Lower leg skin (tissue), 3 donors: ENCODE results near the gene PPP1R12B.

ENCODE experiments used
- POLR2A ChIP-seq, 2 donors: fragments of 450-650 bp; IDR thresholded peaks; one replicate each; pipeline ENCODE4 v1.6.1; 2016 to 2017; ENCODE audit warnings: antibody characterized with exemption in 2 of 2, mild to moderate bottlenecking in 1 of 2, moderate library complexity in 1 of 2
- TF ChIP-seq, protein P1 (sequence below), 3 donors: fragments of 450-650 bp; IDR thresholded peaks; one replicate each; pipeline ENCODE4 v1.5.1; 2016; ENCODE audit warnings: antibody characterized with exemption in 3 of 3, mild to moderate bottlenecking in 3 of 3, moderate library complexity in 2 of 3

- no peak for TF ChIP-seq POLR2A (IDR thresholded peaks at IDR 0.05)
- TF ChIP-seq, protein P1, sequence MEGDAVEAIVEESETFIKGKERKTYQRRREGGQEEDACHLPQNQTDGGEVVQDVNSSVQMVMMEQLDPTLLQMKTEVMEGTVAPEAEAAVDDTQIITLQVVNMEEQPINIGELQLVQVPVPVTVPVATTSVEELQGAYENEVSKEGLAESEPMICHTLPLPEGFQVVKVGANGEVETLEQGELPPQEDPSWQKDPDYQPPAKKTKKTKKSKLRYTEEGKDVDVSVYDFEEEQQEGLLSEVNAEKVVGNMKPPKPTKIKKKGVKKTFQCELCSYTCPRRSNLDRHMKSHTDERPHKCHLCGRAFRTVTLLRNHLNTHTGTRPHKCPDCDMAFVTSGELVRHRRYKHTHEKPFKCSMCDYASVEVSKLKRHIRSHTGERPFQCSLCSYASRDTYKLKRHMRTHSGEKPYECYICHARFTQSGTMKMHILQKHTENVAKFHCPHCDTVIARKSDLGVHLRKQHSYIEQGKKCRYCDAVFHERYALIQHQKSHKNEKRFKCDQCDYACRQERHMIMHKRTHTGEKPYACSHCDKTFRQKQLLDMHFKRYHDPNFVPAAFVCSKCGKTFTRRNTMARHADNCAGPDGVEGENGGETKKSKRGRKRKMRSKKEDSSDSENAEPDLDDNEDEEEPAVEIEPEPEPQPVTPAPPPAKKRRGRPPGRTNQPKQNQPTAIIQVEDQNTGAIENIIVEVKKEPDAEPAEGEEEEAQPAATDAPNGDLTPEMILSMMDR (IDR thresholded peaks at IDR 0.05), result peak in 1 of 3 donors; percentile 81
Observed at GRCh38 chr1:202315576-202316168, 32.8 kb upstream of the PPP1R12B start.
